HG02981 (cell line): ENCODE data around the gene BCAR3.
"Not testable (repeated sequence)": the region's sequence is repeated elsewhere in the genome, so short reads cannot be mapped to it uniquely, and the experiment has no call there.

ENCODE experiments used
- ATAC-seq: cut with Tn5 transposase; IDR thresholded peaks from one replicate; pipeline ENCODE4 v1.9.1; 2021; ENCODE audit warnings: mild to moderate bottlenecking, moderate library complexity; ENCODE audit not compliant: unreplicated experiment

Gene BCAR3

GRCh38 chr1:93671099-93671621 is 10.5 kb downstream of the BCAR3 start:
- ATAC-seq: no peak

- no peak for ATAC-seq
These were observed 11.5 kb downstream of the BCAR3 start for GRCh38 chr1:93670141-93670540.

GRCh38 chr1:93669369-93669768 is 12.3 kb downstream of the BCAR3 start:
- no peak for ATAC-seq

- no peak for ATAC-seq
These were observed 12.7 kb downstream of the BCAR3 start for GRCh38 chr1:93668951-93669350.

GRCh38 chr1:93668121-93668520 is 13.5 kb downstream of the BCAR3 start:
- no peak for ATAC-seq

GRCh38 chr1:93667642-93668041 is 14.0 kb downstream of the BCAR3 start:
- ATAC-seq: no peak

- ATAC-seq: no peak
These were observed 14.8 kb downstream of the BCAR3 start for GRCh38 chr1:93666613-93667384.

- no peak for ATAC-seq
These were observed 16.6 kb downstream of the BCAR3 start for GRCh38 chr1:93665015-93665414.

- no peak for ATAC-seq
These were observed 18.4 kb downstream of the BCAR3 start for GRCh38 chr1:93663208-93663614.

GRCh38 chr1:93662481-93663207 is 19.0 kb downstream of the BCAR3 start:
- no peak for ATAC-seq

GRCh38 chr1:93661829-93662474 is 19.7 kb downstream of the BCAR3 start:
- ATAC-seq: no peak

GRCh38 chr1:93661341-93661740 is 20.3 kb downstream of the BCAR3 start:
- ATAC-seq: not testable (repeated sequence)

- ATAC-seq: no peak
These were observed 21.7 kb downstream of the BCAR3 start for GRCh38 chr1:93659822-93660503.

- no peak for ATAC-seq
These were observed 23.4 kb downstream of the BCAR3 start for GRCh38 chr1:93658188-93658587.

- ATAC-seq: no peak
These were observed 25.1 kb downstream of the BCAR3 start for GRCh38 chr1:93656491-93656890.

GRCh38 chr1:93653656-93654055 is 28.0 kb downstream of the BCAR3 start:
- no peak for ATAC-seq

GRCh38 chr1:93652323-93652949 is 29.2 kb downstream of the BCAR3 start:
- no peak for ATAC-seq

- ATAC-seq: no peak
These were observed 29.9 kb downstream of the BCAR3 start for GRCh38 chr1:93651695-93652094.

GRCh38 chr1:93650159-93650558 is 31.5 kb downstream of the BCAR3 start:
- not testable (repeated sequence) for ATAC-seq

- no peak for ATAC-seq
These were observed 32.4 kb downstream of the BCAR3 start for GRCh38 chr1:93649231-93649630.

- no peak for ATAC-seq
These were observed 33.0 kb downstream of the BCAR3 start for GRCh38 chr1:93648656-93649055.
